Endothelial cell of umbilical vein (primary cell): ENCODE data around the gene KRT38. TPM values are rescaled to one million over a fixed set of nuclear protein-coding genes. Genes with fewer than 3 reads are reported as not detected.

Source experiments
- BruUV-seq: library from RNA; stranded (reverse); fragments of 400-500 nt; replicated peaks from 2 replicates; lab custom pipeline; 2021; lab: Mats Ljungman, UMichigan
- CTCF ChIA-PET: fragments of 300-600, 350-600 bp; sonication (Branson Sonifier 250); formaldehyde crosslinking; loops from one replicate; lab custom pipeline; 2021; ENCODE audit warnings: antibody characterized with exemption, inconsistent platforms; lab: Charles Lee
- POLR2A ChIA-PET: fragments of 300-600, 350-600 bp; sonication (Branson Sonifier 250); formaldehyde crosslinking; loops from one replicate; lab custom pipeline; 2021; ENCODE audit warnings: antibody characterized with exemption, inconsistent platforms; lab: Charles Lee
- DNase-seq: peaks from one replicate; pipeline ENCODE4 v3.0.0-alpha.2; 2011; ENCODE audit warnings: low read depth, low spot score
- FAIRE-seq: peaks from 2 replicates; lab custom pipeline; 2011; peaks lifted over from hg19 to GRCh38; lab: Jason Lieb, UNC
- H2AFZ ChIP-seq: 2 replicates; pipeline ENCODE4 v1.6.0; 2012; ENCODE audit warnings: low read depth, low read length, control low read depth, inconsistent platforms
- H3K27ac ChIP-seq: 2 replicates; pipeline ENCODE4 v1.5.1; 2011; ENCODE audit warnings: low read depth, mild to moderate bottlenecking, control low read depth, low read length, moderate library complexity; ENCODE audit not compliant: insufficient read depth
- H3K27me3 ChIP-seq, 2 experiments: 2 replicates each; pipeline versions ENCODE4 v1.6.0 to v1.6.1; 2011; ENCODE audit warnings: low read length in 2 of 2, mixed read lengths in 1 of 2; ENCODE audit not compliant: control insufficient read depth in 2 of 2, insufficient read depth in 2 of 2
- H3K36me3 ChIP-seq, 2 experiments: 2 replicates in 1 of 2; 3 replicates in 1 of 2; pipeline ENCODE4 v1.5.1; 2011; ENCODE audit warnings: low read length in 2 of 2, mild to moderate bottlenecking in 1 of 2, moderate library complexity in 1 of 2; ENCODE audit not compliant: control insufficient read depth in 2 of 2, insufficient read depth in 2 of 2; ENCODE audit errors: extremely low read depth in 1 of 2
- H3K4me1 ChIP-seq: 3 replicates; pipeline ENCODE4 v1.5.1; 2011; ENCODE audit warnings: mild to moderate bottlenecking, low read length; ENCODE audit not compliant: control insufficient read depth, insufficient read depth; ENCODE audit errors: extremely low read depth
- H3K4me2 ChIP-seq: 2 replicates; pipeline ENCODE4 v1.6.1; 2011; ENCODE audit warnings: low read length, control low read depth, mixed read lengths; ENCODE audit not compliant: insufficient read depth
- H3K4me3 ChIP-seq, 3 experiments: fragments of 200-600 bp in 1 of 3; sonication (generic), shearing (Covaris generic) in 1 of 3; replicated peaks in 1 of 3; 2 replicates each; pipeline ENCODE4 v1.5.1; 2011 to 2016; ENCODE audit warnings: control low read depth in 3 of 3, low read length in 3 of 3, mild to moderate bottlenecking in 2 of 3, inconsistent platforms in 1 of 3, low read depth in 1 of 3, moderate library complexity in 1 of 3; ENCODE audit not compliant: insufficient read depth in 1 of 3
- H3K79me2 ChIP-seq: 2 replicates; pipeline ENCODE4 v1.6.0; 2012; ENCODE audit warnings: low read length, inconsistent platforms; ENCODE audit not compliant: control insufficient read depth, insufficient read depth
- H3K9ac ChIP-seq: replicated peaks from 2 replicates; pipeline ENCODE3; 2011; ENCODE audit warnings: low read length, control low read depth; ENCODE audit not compliant: insufficient read depth; ENCODE audit errors: extremely low read depth
- H3K9me1 ChIP-seq: replicated peaks from 3 replicates; pipeline ENCODE4 v1.6.0; 2011; ENCODE audit warnings: mild to moderate bottlenecking, low read length; ENCODE audit not compliant: control insufficient read depth, insufficient read depth; ENCODE audit errors: extremely low read depth
- H3K9me3 ChIP-seq: replicated peaks from 2 replicates; pipeline ENCODE4 v1.5.1; 2012; ENCODE audit warnings: low read length, inconsistent platforms; ENCODE audit not compliant: control insufficient read depth, insufficient read depth
- H4K20me1 ChIP-seq: replicated peaks from 2 replicates; pipeline ENCODE3; 2011; ENCODE audit warnings: mild to moderate bottlenecking, low read length; ENCODE audit not compliant: control insufficient read depth, insufficient read depth; ENCODE audit errors: extremely low read depth
- EZH2 ChIP-seq: IDR thresholded peaks from 2 replicates; pipeline ENCODE4 v1.6.1; 2012; ENCODE audit warnings: borderline replicate concordance, low read depth, mild to moderate bottlenecking, moderate library complexity, low read length, inconsistent platforms; ENCODE audit not compliant: severe bottlenecking
- FOS ChIP-seq: IDR thresholded peaks from 2 replicates; pipeline ENCODE4 v1.6.1; 2011; ENCODE audit warnings: mild to moderate bottlenecking, low read length, moderate library complexity, borderline replicate concordance; ENCODE audit not compliant: insufficient read depth
- GATA2 ChIP-seq: IDR thresholded peaks from 2 replicates; pipeline ENCODE4 v1.7.0; 2011; ENCODE audit warnings: low read depth, mild to moderate bottlenecking, moderate library complexity, mixed read lengths, low read length; ENCODE audit not compliant: insufficient read length, insufficient read depth
- JUN ChIP-seq: IDR thresholded peaks from 2 replicates; pipeline ENCODE4 v1.6.1; 2011; ENCODE audit warnings: borderline replicate concordance, low read depth; ENCODE audit not compliant: insufficient read length, insufficient read depth
- MYC ChIP-seq: IDR thresholded peaks from one replicate; pipeline ENCODE4 v1.6.1; 2011; ENCODE audit warnings: mild to moderate bottlenecking, low read depth, low read length
- POLR2A ChIP-seq: IDR thresholded peaks from 2 replicates; pipeline ENCODE4 v1.6.1; 2012; ENCODE audit warnings: low read depth, mild to moderate bottlenecking, control low read depth, low read length
- POLR2AphosphoS5 ChIP-seq: IDR thresholded peaks from 2 replicates; pipeline ENCODE4 v1.6.1; 2012; ENCODE audit warnings: low read depth, mild to moderate bottlenecking, control low read depth, low read length, moderate library complexity; ENCODE audit not compliant: insufficient read depth
- dilution Hi-C: fragments of 300-500 bp; cut with MboI; formaldehyde crosslinking; loops from one replicate; pipeline ENCODE4 v1.15.0; 2019; ENCODE audit warnings: low sequenced_read_pairs; ENCODE audit not compliant: extremely low pct_ligation_motif_present
- intact Hi-C: fragments of 100-400 bp; cut with micrococcal nuclease; formaldehyde crosslinking; loops from one replicate; pipeline ENCODE4 v1.10.0; 2022
- polyA plus RNA-seq, 4 experiments: library from polyadenylated mRNA; depleted of rRNA in 3 of 4; stranded (reverse) in 3 of 4; unstranded in 1 of 4; fragments of >200 nt; gene quantifications; 2 replicates each; pipeline versions ENCODE4 v1.2.1 to v1.2.3, GENCODE V29; 2011 to 2012; ENCODE audit warnings: missing spikeins in 1 of 4
- total RNA-seq: library from RNA; stranded (reverse); gene quantifications from 2 replicates; pipeline ENCODE4 v1.2.3, GENCODE V29; 2021
- TF ChIP-seq, protein P1 (sequence below): IDR thresholded peaks from 2 replicates; pipeline ENCODE4 v1.6.1; 2011; ENCODE audit not compliant: insufficient read depth, insufficient read length

KRT38 gene
- total and polyA plus RNA-seq, 2 donors (not counting 3 experiments of a cell fraction or from before 2014, with no cell fraction given), result not detected

DNA sequence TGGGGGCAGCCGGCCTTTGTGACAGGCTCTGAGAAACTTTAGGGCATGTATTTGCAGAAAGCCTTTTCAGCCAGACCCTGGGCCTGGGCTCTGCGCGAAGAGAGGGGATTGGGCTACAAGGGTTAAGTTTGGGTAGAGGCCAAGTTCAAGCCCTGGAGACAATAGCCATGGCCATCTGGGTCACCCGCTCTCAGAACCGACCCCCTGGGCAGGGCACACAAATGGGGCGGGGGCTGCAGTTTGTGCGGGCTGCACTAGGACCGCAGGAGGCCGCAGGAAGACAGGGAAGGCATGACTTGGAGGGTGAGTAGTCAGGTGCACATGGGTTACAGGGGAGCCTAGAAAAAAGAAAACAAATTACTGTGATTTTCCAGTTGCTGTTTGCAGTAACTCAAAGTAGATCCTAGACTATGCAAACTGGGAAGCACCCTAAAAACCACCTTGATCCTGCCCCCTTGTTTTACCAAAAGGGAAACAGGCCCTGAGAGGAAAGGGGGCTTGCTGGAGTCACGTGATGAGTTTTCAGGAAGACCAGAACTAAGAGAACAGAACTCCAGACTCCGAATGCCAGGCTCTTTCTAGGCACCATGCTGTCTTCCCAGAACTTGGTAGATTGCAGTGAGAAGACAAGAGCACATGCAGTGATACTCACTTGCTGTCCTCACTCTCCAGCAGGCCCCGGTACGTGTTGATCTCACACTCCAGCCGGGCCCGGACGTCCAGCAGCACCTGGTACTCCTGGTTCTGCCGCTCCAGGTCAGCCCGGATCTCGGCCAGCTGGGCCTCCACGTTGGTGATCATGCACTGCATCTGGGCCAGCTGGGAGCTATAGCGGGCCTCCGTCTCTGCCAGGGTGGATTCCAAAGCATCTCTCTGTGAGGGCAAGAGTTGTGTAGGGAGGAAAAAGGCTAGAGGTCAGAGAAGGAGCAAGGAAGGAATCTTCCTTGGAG lies 36.4 kb upstream of the KRT38 start:
- intact Hi-C loops (loop anchor here (10.0 kb wide), 1 partner anchor 52 kb away; the partner anchor contains the start of gene KRT37), dilution Hi-C loops (no loop called here)
- no peak overlapping the region for H3K4me2 ChIP-seq
- no TSS peak for BruUV-seq
- ChIA-PET POLR2A (no interaction called here), CTCF (interaction anchor here (0.9 to 1.2 kb wide), 2 partner anchors 10 to 186 kb away, joined by 4 to 6 read pairs; no protein-coding TSS in a partner anchor)
- H3K9ac ChIP-seq, result no peak overlapping the region
- no peak overlapping the region for H2AFZ ChIP-seq
- peaks cover 3 to 5% of the 10 kb centered on the region in 2 experiments for H3K27me3 ChIP-seq
- no peak for FAIRE-seq
- H3K36me3 ChIP-seq, result no peaks in the 10 kb centered on the region
- H4K20me1 ChIP-seq, result no peaks in the 10 kb centered on the region
- TF ChIP-seq POLR2A, result no peak
- TF ChIP-seq GATA2, result no peak
- no peak for TF ChIP-seq FOS
- TF ChIP-seq JUN, result no peak
- no peak for TF ChIP-seq MYC
- no peaks in the 10 kb centered on the region for H3K4me1 ChIP-seq
- no peak overlapping the region for H3K27ac ChIP-seq
- no peaks in the 10 kb centered on the region for H3K79me2 ChIP-seq
- no peaks in the 10 kb centered on the region for H3K9me1 ChIP-seq
- no peak overlapping the region for H3K4me3 ChIP-seq
- DNase-seq, result no peak
- H3K9me3 ChIP-seq, result no peaks in the 10 kb centered on the region

DNA sequence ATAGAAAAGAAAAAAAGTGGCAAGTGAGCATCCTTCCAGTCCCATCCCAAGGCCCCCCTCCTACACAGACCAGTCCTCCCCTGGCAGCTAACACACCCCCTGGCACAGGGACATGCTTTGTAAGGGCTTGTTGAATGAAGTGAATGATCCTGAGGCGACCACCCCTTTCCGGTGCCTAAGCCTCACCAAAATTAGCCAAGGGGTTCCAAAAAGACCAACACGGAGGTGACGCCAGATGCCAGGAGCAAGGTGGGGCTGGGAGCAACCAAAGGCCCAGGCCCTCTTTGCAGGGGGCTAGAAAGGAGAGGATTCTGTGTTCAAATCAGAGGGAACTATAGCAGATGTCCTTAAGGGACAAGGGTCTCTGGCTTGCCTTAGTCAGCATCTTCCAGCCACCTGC lies 34.6 kb upstream of the KRT38 start:
- ChIA-PET POLR2A (no interaction called here), CTCF (interaction anchor here (1.5 kb wide), 1 partner anchor 73 kb away, joined by 6 read pairs; no protein-coding TSS in a partner anchor)
- no peak for TF ChIP-seq POLR2A
- TF ChIP-seq, protein P1, sequence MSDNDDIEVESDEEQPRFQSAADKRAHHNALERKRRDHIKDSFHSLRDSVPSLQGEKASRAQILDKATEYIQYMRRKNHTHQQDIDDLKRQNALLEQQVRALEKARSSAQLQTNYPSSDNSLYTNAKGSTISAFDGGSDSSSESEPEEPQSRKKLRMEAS, result no peak
- TF ChIP-seq POLR2AphosphoS5, result no peak
- TF ChIP-seq GATA2, result no peak
- TF ChIP-seq JUN, result no peak
- no peak for TF ChIP-seq EZH2
- no peak for TF ChIP-seq FOS
- DNase-seq (no peak), FAIRE-seq (no peak)
- H3K9me1 ChIP-seq, result no peaks in the 10 kb centered on the region
- H2AFZ ChIP-seq, result no peak overlapping the region
- dilution Hi-C loops (no loop called here), intact Hi-C loops (loop anchor here (10.0 kb wide), 1 partner anchor 51 kb away; the partner anchor contains the start of gene KRT37)
- H3K4me1 ChIP-seq, result no peaks in the 10 kb centered on the region
- no peak overlapping the region for H3K4me3 ChIP-seq
- H3K79me2 ChIP-seq, result no peaks in the 10 kb centered on the region
- peaks cover 5% of the 10 kb centered on the region in 2 experiments for H3K27me3 ChIP-seq
- H3K9me3 ChIP-seq, result no peaks in the 10 kb centered on the region
- no peaks in the 10 kb centered on the region for H4K20me1 ChIP-seq
- no peak overlapping the region for H3K4me2 ChIP-seq
- no peak overlapping the region for H3K9ac ChIP-seq
- no peak overlapping the region for H3K27ac ChIP-seq
- H3K36me3 ChIP-seq, result no peaks in the 10 kb centered on the region
- no TSS peak for BruUV-seq
